DMS 273 (cell line): ENCODE data around the gene SMOC2.
"Not testable (repeated sequence)": the region's sequence is repeated elsewhere in the genome, so short reads cannot be mapped to it uniquely, and the experiment has no call there.

Source experiments
- DNase-seq: peaks from one replicate; lab custom pipeline; 2025; ENCODE audit not compliant: unreplicated experiment; lab: John Stamatoyannopoulos, UW

The SMOC2 gene

DNA sequence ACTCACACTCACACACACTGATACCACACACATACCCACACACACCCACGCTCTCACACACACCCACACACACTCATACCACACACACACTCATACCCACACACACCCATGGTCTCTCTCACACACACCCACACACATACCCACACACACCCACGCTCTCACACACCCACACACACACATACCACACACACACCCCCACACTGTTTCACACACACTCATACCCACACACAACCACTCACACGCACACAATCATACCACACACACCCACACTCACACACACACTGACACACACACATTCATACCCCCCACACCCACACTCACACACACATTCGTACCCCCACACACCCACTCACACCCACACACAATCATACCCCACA lies 158.1 kb downstream of the SMOC2 start:
- DNase-seq = no peak

GRCh38 chr6:168599769-168600330 lies 158.9 kb downstream of the SMOC2 start:
- no peak for DNase-seq

- no peak for DNase-seq
Measured at GRCh38 chr6:168600381-168600780, 159.4 kb downstream of the SMOC2 start.

DNA sequence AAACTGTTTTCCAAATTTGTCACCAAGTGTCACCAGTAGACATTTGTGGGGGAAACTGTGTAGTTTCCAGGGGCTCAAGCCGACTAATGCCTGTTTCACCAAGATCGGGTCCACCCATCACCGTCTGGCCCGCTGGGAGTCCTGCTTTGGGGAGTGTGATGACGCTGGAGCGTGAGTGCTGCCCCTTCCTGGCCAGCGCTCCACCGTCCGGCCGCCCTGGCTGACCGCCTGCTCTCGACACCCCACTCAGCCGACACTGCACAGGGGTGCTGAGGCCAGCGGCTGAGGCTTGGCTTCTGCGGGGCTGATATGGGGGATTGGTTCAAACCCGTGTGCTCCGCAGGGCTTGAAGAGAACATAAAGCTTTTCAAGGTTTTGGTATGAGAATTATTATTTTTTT lies 160.1 kb downstream of the SMOC2 start:
- DNase-seq = no peak

GRCh38 chr6:168601546-168601945 lies 160.6 kb downstream of the SMOC2 start:
- DNase-seq = no peak

DNA sequence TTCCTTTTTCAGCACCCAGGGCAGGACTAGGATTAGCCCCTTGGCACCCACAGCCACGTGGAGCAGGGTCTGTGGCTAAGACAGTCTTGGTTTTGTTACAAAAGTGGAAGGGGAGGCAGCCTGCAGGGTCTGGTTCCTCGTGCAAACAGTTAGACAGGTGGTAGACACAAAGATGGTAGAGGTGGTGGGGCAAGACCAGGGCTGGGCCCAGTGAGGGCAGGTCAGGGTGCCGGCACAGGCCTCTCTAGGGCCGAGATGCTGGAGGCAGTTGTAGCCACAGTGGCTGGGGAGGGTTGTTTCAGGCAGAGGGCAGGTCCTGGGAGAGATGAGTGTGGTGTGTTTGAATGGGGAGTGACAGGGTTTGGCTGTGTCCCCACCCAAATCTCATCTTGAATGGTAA lies 161.6 kb downstream of the SMOC2 start:
- DNase-seq = no peak

GRCh38 chr6:168603234-168603633 lies 162.2 kb downstream of the SMOC2 start:
- peak; percentile 40 for DNase-seq

GRCh38 chr6:168605964-168606363 lies 165.0 kb downstream of the SMOC2 start:
- no peak for DNase-seq

GRCh38 chr6:168606722-168607121 lies 165.7 kb downstream of the SMOC2 start:
- no peak for DNase-seq

- peak; percentile 7 for DNase-seq
Measured at GRCh38 chr6:168607272-168608112, 166.5 kb downstream of the SMOC2 start.

DNA sequence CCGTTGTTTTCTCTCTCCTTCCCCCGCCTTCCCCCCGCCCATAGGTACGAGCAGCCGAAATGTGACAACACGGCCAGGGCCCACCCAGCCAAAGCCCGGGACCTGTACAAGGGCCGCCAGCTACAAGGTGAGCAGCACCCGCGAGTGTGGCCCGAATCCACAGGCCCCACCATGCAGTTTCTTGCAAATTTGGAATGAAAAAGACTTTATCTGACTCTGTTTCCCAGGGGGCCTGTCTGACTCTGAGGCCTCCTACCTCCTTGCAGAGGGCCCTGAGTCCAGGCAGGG lies 167.1 kb downstream of the SMOC2 start:
- DNase-seq = no peak

- no peak for DNase-seq
Measured at GRCh38 chr6:168609026-168609685, 168.2 kb downstream of the SMOC2 start.

GRCh38 chr6:168609914-168610490 lies 169.0 kb downstream of the SMOC2 start:
- DNase-seq = no peak

GRCh38 chr6:168610966-168611365 lies 170.0 kb downstream of the SMOC2 start:
- not testable (repeated sequence) for DNase-seq

DNA sequence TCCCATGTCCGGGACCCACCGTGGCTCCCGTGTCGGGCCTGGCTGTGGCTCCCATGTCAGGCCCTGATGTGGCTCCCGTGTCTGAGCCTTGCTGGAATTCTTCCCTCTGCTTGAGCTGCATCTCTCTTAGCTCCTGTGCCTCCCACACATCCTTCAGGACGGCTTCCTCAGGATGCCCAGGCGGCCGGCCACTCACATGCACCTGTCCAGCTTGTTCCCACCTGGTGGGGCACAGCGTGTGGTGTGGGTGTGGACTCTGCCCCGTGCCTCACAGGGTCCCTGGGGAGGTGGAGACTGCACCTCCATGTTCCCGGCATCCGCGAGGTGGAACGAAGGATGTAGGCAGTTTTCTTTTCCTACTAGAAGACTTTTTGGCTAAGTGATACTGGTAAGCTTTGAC lies 170.7 kb downstream of the SMOC2 start:
- no peak for DNase-seq

- no peak for DNase-seq
Measured at GRCh38 chr6:168612586-168612985, 171.6 kb downstream of the SMOC2 start.

DNA sequence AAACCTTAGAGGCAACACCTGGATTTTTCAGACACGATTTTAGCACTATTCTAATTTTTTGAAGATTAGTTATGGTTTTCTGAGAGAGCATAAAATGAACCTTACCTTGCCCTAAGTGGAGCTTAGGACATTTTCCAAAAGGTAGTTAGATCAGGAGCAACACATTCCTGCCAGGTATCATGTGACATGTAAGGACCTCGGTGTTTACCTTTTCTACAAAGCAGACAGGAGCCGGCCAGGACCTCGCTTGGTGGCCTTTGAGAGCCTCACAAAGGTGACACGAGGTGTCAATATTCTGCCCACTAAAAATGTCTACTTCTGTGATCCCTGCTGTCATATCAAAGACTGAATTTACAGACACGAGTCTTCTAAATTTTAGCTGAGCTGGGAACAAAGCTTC lies 174.9 kb downstream of the SMOC2 start:
- DNase-seq = no peak

- peak; percentile 29 for DNase-seq
Measured at GRCh38 chr6:168616816-168617765, 176.1 kb downstream of the SMOC2 start.

- DNase-seq = no peak
Measured at GRCh38 chr6:168618546-168619315, 177.7 kb downstream of the SMOC2 start.
